Measurements from ENCODE around the gene PPP1R12C.

DNA sequence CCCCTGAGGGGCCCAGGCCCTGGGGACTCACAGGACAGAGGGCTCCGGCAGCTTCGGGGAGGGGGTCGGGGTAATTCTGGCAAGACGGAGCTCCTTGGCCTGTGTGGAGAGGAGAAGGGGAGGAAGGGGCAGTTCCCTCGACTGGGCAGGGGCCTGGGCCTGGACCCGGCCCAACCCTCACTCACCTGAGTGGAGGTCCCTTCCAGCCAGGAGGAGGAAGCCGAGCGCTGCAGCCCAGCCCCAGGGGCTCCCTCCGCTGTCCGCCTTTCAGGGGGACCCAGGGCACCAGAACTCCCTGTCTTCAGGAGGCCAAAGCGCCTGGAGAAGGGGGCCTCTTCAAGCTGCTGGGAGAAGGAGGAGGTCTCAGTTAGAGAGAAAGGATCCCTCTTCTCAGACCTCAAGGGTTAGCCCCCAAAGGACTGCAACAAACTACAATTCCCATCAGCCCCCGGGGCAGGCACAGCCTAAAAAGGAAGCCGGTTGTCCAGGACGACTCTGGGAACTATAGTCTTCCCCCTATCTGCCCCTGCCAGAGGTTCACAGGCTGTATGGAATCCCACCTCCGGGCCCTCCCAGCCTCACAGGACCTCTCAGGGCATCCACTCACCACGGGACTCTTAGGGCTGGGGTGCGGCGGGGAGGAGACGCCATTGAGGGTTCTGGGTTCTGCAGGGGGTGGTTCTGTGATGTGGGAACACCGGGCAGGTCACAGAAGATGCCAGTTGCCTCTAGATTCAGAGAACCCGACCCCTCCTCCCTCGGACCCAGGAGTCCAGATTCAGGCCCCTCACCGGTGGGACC, 22.0 kb downstream of the PPP1R12C start:
- no peak for TF ChIP-seq SUZ12 (IDR thresholded peaks at IDR 0.05; ENCODE audit: extremely low read depth, insufficient read depth, insufficient read length)
- no peak for TF ChIP-seq YY1 (IDR thresholded peaks at IDR 0.05; ENCODE audit: insufficient read depth, insufficient read length)
- TF ChIP-seq ZNF274 (IDR thresholded peaks at IDR 0.05; ENCODE audit: low read depth, low read length), result no peak
